HG03457 (cell line): ENCODE measurements around the gene C12orf56.
A peak's percentile ranks its signal among the peaks of the same experiment; 100 is the strongest.

ENCODE experiments used
- ATAC-seq: cut with Tn5 transposase; IDR thresholded peaks from one replicate; pipeline ENCODE4 v1.9.1; 2021; ENCODE audit warnings: moderate number of reproducible peaks; ENCODE audit not compliant: unreplicated experiment

C12orf56 gene

GRCh38 chr12:64390275-64390851 is at the start of gene C12orf56:
TSS of gene C12orf56 (minus strand) at chr12:64390758. CDS start at chr12:64390565, 193 bp downstream.
- ATAC-seq, result no peak

GRCh38 chr12:64440100-64440499 is 49.5 kb upstream of the C12orf56 start:
- no peak for ATAC-seq

- ATAC-seq, result no peak
Measured at GRCh38 chr12:64433915-64434314, 43.4 kb upstream of the C12orf56 start.

- no peak for ATAC-seq
Measured at GRCh38 chr12:64431791-64432190, 41.2 kb upstream of the C12orf56 start.

- ATAC-seq, result no peak
Measured at GRCh38 chr12:64430886-64431285, 40.3 kb upstream of the C12orf56 start.

- no peak for ATAC-seq
Measured at GRCh38 chr12:64428956-64429355, 38.4 kb upstream of the C12orf56 start.

- no peak for ATAC-seq
Measured at GRCh38 chr12:64427988-64428387, 37.4 kb upstream of the C12orf56 start.

GRCh38 chr12:64419696-64420095 is 29.1 kb upstream of the C12orf56 start:
- no peak for ATAC-seq

GRCh38 chr12:64418209-64418608 is 27.7 kb upstream of the C12orf56 start:
- ATAC-seq, result no peak

GRCh38 chr12:64413884-64414283 is 23.3 kb upstream of the C12orf56 start:
- no peak for ATAC-seq

GRCh38 chr12:64412459-64412858 is 21.9 kb upstream of the C12orf56 start:
- no peak for ATAC-seq

GRCh38 chr12:64411427-64411826 is 20.9 kb upstream of the C12orf56 start:
- no peak for ATAC-seq

GRCh38 chr12:64407342-64408223 is 17.0 kb upstream of the C12orf56 start:
- ATAC-seq, result no peak

- ATAC-seq, result no peak
Measured at GRCh38 chr12:64404470-64405256, 14.1 kb upstream of the C12orf56 start.

- peak; percentile 97 for ATAC-seq
Measured at GRCh38 chr12:64403707-64404469, 13.3 kb upstream of the C12orf56 start, which contains the start of gene XPOT. TSS of gene XPOT (plus strand) at chr12:64404392. CDS start at chr12:64410036, 5,644 bp downstream.

GRCh38 chr12:64402181-64402580 is 11.6 kb upstream of the C12orf56 start:
- ATAC-seq, result no peak

- ATAC-seq, result no peak
Measured at GRCh38 chr12:64400041-64400440, 9.5 kb upstream of the C12orf56 start.

GRCh38 chr12:64395739-64396138 is 5.2 kb upstream of the C12orf56 start:
- no peak for ATAC-seq

GRCh38 chr12:64392221-64392620 is 1.7 kb upstream of the C12orf56 start:
- ATAC-seq, result no peak

GRCh38 chr12:64389154-64389553 is 1.4 kb downstream of the C12orf56 start:
- no peak for ATAC-seq
